ENCODE results near the gene PLCG2.
"Not testable (repeated sequence)": the region's sequence is repeated elsewhere in the genome, so short reads cannot be mapped to it uniquely, and the experiment has no call there.

PLCG2 gene

DNA sequence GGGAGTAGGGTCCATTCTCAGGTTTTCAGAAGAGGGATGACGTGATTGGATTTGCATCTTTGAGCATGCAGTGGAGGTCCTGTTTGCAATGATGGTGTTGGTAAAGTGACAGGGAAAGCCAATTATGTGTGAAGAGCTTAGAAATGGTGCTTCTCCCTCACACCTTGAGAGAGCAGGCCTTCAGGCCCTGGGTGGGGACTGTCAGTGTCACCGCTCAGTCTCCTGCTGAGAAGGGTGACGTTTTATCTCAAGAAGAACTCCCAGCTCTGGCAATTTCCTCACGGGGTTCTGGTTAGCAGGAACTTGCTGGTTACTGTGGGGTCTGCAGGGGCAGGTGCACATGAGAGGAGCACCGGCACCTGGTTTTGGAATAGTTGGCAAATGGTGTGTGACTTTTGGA, 11.2 kb downstream of the PLCG2 start:
- DNase-seq (ENCODE audit: low read depth in 2 of 2) = no peak

DNA sequence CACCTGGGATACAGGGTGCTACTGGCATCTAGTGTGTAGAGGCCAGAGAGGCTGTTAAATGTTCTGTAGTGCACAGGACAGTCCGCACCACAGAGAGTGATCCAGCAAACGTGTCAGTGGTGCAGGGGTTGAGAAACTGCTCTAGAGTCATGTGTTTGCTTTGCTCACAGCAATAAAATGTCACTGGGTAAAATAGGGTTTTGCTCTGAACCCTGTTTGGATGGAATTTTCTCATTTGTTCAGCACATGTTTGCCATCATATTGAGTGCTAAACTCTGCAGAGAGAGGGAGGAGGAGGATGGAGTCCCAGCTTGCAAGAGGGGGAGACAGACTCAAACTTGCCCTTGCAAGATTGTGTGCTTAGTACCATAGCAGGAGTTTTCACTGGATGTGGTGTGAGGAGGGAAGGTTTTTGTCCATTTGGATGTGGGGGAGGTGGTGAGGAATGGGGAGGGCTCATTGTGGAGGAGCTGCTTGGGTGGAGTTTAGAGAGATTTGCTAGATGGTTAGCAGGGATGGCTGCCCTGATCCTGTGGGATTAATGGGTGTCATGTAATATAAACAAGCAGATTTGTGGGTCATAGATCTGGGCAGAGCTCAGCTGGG, 11.8 kb downstream of the PLCG2 start:
- no peak for DNase-seq (ENCODE audit: low read depth in 2 of 2)

DNA sequence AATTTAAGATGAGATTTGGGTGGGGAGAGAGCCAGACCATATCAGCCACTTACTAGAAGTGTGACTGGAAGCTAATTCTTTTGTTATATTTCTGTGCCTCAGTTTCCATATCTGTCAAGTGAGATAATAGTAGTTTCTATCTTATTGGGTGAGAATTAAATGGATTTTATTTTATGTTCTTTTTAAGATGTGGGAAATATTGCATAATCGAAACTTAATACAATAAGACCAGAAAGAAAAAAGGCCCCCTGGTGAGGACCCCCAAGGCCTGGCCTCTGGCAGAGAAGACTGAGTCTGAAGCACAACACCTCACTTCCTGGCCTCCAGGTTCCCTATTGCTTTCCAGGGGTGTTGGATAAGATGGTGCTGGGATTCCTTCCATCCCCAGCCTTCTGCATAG, 13.7 kb downstream of the PLCG2 start:
- no peak for DNase-seq (ENCODE audit: low read depth in 2 of 2)

- DNase-seq (ENCODE audit: low read depth in 2 of 2) = no peak
These were observed 16.1 kb downstream of the PLCG2 start for GRCh38 chr16:81795193-81795592.

DNA sequence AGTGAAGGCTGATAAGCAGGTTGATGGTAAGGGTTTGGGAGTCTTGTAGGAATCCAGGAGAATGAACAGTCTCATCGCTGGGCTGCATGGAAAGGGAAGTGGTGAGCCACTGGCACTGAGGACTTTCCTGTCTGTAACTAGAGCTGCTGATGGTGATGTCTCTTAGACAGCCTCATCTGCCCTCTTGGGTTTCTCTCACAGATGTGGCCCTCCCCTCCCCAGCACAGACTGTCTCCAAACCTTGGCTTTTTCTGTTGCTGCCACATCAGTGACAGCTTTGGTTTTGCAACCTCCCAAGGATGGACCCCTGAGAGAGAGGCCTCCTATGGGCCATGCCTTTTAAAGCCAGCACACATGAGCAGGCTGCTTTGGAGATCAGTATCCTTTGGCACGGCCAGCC, 16.9 kb downstream of the PLCG2 start:
- no peak for DNase-seq (ENCODE audit: low read depth in 2 of 2)

- no peak for DNase-seq (ENCODE audit: low read depth in 2 of 2)
These were observed 17.7 kb downstream of the PLCG2 start for GRCh38 chr16:81796583-81797346.

- no peak for DNase-seq (ENCODE audit: low read depth in 2 of 2)
These were observed 18.4 kb downstream of the PLCG2 start for GRCh38 chr16:81797443-81797842.

DNA sequence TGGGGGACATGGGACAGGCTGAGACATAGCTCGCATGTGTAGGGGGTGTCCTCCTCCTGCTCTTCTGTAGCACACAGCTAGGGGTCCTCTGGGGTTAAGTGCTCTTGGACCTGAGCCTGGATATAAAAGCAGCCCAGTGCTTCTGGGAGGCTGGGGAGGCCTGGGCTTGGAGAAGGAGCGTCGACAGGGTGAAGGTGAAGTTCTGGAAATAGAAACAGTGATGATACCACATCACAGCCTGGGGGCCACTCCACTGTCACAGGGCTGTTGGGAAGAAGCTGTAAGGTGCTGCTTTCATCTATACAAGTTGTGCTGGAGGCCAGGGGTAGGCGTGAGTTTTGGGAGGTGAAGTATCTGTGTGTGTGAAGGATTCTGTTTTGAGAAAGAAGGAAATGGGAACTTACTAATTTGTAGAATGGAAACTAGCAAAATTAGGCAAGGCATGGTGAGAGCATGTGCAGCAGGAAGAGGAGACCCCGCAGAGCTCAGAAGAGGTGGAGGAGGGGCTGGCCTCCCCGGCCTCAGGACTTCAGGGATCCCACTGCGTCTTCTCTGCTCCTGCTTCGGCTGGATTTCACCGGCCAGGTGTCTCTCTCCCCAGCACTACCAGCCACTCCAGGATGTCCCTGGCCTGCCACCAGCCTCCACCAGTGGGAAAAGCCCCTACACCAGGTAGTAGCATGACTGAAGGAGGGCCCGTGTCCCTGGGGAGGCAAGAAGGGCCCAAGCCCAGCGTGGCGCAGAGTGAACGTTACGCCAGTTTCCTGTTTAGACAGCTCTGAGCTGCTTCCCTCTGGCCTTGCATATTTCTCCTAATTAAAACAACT, 19.4 kb downstream of the PLCG2 start:
- DNase-seq (ENCODE audit: low read depth in 2 of 2) = peak in 1 of 2 donors; percentile 16

GRCh38 chr16:81799138-81799504, 20.0 kb downstream of the PLCG2 start:
- DNase-seq (ENCODE audit: low read depth in 2 of 2) = no peak

DNA sequence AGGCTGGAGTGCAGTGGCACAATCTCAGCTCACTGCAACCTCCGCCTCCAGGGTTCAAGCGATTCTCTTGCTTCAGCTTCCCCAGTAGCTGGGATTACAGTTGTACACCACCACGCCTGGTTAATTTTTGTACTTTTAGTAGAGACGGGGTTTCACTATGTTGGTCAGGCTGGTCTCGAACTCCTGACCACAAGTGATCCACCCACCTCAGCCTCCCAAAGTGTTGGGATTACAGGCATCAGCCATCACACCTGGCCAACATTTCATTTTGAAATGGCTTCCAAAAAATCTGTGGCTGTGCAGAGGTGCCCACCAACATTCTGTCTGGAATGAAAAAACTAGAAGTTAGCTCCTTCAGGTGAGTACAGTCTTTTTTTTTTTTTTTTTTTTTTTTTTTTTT, 22.6 kb downstream of the PLCG2 start:
- not testable (repeated sequence) for DNase-seq (ENCODE audit: low read depth in 2 of 2)

DNA sequence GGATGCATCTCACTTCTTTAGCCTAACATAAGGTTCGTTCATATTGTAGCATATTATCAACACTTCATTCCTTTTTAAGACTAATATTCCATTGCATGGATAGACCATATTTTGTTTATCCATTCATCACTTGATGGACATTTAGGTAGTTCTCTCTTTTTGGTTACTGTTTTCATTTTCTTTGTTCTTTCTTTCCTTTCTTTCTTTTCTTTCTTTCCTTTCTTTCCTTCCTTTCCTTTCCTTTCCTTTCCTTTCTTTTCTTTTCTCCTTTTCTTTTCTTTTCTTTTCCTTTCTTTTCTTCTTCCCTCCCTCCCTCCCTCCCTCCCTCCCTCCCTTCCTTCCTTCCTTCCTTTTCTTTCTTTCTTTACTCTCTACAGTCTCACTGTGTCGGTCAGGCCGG, 24.2 kb downstream of the PLCG2 start:
- no peak for DNase-seq (ENCODE audit: low read depth in 2 of 2)

DNA sequence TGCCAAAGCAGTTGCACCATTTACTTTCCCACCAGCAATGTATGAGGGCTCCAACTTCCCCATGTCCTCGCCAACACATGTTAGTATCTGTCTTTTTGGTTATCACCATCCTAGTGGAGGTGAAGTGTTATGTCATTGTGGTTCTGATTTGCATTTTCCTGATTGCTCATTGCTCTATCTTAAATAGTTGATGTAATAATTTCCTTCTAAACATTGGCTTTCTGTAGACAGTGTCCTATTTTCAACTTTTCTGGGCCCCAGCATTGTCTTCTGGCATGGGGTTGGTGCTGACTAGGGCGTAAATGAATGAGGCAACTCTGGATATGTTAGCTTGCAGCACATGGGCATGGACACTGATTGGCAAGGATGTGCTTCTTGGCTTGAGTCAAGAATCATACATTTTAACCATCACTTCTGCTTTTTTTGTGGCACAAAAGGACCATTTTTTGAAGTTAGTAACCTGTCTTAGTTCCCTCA, 25.1 kb downstream of the PLCG2 start:
- no peak for DNase-seq (ENCODE audit: low read depth in 2 of 2)

DNA sequence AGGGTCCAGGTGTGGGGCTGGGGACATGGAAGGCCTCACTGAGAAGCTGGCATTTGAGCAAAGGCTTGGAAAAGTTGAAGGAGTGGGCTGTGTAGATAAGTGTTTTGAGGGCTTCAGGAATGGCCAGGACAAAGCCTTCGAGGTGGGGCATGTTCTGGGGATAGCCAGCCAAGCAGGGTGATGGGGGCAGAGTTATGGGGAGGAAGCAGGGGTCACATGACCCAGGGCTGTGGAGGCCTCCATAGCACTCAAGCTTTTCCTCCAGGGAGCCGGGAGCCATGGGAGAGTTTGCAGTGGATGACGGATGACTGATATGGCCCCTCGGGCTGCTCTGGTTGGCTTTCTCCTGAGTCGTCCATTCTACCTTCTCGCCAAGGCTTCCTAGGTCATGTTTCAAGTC, 27.6 kb downstream of the PLCG2 start:
- no peak for DNase-seq (ENCODE audit: low read depth in 2 of 2)

DNA sequence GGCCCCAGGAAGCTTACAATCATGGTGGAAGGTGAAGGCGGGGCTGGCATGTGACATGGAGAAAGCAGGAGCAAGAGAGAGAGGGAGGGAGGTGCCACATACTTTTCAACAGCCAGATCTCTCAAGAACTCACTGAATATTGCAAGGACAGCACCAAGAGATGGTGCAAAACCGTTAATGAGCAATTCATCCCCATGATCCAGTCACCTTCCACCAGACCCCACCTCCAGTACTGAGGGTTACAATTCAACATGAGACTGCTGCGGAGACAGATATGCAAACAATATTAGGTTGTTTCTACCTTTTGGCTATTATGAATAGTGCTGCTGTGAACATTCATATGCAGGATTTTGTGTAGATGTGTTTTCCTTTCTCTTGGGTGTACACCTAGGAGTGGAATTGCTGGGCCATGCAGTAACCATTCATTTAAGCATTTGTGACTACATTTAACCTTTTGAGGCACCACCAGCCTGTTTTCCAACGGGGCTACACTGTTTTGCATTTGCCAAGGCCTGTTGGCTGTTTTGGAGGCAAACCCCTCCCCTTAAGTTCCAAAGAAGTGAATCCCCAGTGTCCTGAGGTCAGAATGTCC, 28.8 kb downstream of the PLCG2 start:
- DNase-seq (ENCODE audit: low read depth in 2 of 2) = no peak

DNA sequence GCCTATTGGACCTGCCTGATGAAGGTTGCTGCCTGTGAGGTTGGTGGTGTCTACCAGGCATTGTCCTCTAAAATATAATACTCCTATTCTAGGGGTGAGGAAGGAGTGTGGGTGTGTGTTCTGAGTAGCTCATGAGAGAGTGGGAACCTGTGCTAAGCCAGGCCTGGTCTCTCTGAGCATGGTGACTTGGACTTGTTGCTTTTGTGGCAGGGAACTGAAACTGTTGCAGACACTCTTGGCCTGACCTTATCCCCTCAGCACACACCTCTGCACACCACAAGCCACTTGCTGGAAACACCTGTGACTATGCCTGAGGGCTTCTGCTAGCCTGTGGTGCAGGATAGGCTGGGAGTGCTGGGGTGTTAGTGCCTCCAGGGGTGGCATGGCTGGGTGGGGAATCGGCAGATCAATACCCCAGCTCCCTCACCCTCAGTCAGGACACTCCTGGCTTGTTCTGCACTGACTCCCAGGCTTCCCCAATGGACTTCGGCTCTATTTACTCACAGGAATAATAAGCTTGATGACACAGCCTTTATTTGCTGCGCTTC, 29.9 kb downstream of the PLCG2 start:
- no peak for DNase-seq (ENCODE audit: low read depth in 2 of 2)

DNA sequence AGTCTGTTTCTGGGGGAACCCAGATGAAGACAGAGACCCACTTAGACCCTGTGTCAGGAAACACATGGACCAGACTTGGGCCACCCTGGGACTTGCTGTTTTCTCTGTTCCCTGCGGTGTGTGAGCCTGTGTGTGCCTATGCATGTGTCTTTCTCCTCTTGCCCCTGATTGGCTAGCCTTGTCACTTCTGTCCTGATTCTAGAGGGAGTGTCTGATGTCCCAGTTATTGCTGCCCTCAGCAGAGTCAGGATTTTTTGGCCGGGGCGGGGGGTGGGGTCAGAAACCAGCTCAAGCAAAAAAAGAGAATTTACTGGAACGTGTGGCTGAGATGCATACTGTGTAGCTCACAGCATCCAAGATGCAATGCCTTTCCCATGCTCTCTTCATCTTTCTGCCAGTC, 30.5 kb downstream of the PLCG2 start:
- DNase-seq (ENCODE audit: low read depth in 2 of 2) = no peak

DNA sequence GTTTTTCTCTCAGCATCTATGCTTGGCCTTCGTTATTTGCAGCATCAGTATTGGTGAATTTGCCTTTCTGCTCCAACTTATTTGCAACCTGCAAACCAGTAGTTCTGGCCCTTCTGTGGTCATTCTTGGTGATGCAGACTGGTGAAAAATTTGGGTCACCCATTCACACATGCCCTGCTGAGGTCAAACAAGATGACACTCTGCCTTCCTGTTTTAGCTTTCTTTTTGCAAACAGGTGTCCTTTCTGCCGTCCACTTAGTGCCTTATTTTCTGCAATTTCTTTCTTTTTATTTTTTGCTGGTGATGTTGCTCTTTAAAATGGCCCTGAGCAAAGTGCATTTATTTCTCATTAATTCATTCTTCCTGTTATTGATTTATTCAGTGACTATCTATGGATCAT, 31.3 kb downstream of the PLCG2 start:
- no peak for DNase-seq (ENCODE audit: low read depth in 2 of 2)

- DNase-seq (ENCODE audit: low read depth in 2 of 2) = no peak
These were observed 31.9 kb downstream of the PLCG2 start for GRCh38 chr16:81810894-81811538.

- no peak for DNase-seq (ENCODE audit: low read depth in 2 of 2)
These were observed 34.6 kb downstream of the PLCG2 start for GRCh38 chr16:81813648-81814047.

DNA sequence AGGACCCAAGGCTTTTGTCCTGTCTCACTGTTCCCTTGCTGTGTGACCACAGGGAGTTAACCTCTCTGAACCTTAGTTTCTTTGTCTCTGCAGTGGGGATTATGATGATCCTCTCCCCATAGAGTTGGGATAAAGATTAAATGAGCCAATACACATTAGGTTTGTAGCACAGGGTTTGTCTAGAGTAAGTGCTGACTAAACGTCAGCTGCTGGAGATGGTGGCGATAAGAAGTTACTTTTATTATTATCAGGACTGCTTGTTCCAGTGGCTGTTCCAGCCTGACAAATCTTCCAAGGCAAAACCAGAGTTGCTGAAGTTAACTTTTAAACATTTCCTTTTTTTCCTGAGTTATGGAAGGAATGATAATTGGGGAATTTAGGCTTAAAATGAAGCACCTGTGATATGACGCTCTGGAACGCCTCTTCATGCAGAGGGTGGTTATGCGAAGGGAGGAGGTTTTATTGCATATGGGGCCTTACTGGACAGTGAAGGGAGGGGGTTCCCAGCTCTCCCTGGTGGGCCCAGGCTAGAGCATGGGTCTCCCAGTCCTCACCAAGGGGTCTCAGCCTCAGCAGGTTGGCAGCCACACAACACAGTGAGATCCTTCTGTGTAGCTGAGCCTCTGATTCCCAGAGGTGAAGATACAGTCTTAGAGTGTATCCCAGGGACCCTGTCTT, 35.8 kb downstream of the PLCG2 start:
- no peak for DNase-seq (ENCODE audit: low read depth in 2 of 2)

DNA sequence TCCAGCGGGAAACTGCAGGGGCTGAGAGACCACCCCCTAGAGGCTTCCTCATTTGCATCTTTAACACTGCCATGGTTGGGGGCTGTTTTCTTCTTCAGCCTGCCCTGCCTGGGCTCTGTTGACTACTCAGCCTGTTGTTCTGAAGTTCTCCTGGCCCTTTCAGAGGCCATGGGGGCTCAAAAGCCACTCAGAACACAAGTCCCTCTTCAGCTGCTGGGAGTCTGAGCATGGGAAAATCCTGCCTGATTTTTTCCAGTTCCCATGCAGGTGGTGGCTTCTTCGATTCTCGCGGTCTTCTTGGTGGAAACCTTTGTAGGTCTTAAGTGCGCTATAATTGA, 36.3 kb downstream of the PLCG2 start:
- DNase-seq (ENCODE audit: low read depth in 2 of 2) = no peak

Data from stimulated activated CD8-positive, alpha-beta memory T cell treated with anti-CD3 and anti-CD28 coated beads, Interleukin-2, amount 100 ng/mL, for 48 hours (primary cell).